ENCODE measurements around the gene ATM.
A peak's percentile ranks its signal among the peaks of the same experiment; 100 is the strongest.

ATM gene
- long read RNA-seq, donor 1 = 0 reads
- long read RNA-seq, donor 2, partial matches to known transcripts = 0 of 1 reads
- long read RNA-seq, donor 2, other reads (novel, unspliced or antisense) = 0 of 1 reads
- long read RNA-seq, donor 3, partial matches to known transcripts = 5 of 5 reads
- long read RNA-seq, donor 3, other reads (novel, unspliced or antisense) = 0 of 5 reads
- long read RNA-seq, donor 4, partial matches to known transcripts = 0 of 1 reads
- long read RNA-seq, donor 4, other reads (novel, unspliced or antisense) = 0 of 1 reads
- long read RNA-seq, donor 5, full-length matches to known transcripts = 1 of 1 reads
- long read RNA-seq, donor 5, partial matches to known transcripts = 0 of 1 reads
- long read RNA-seq, donor 5, other reads (novel, unspliced or antisense) = 0 of 1 reads
- long read RNA-seq, donor 6, partial matches to known transcripts = 0 of 1 reads
- long read RNA-seq, donor 6, other reads (novel, unspliced or antisense) = 0 of 1 reads
- long read RNA-seq, donor 7, partial matches to known transcripts = 0 of 1 reads
- long read RNA-seq, donor 7, other reads (novel, unspliced or antisense) = 0 of 1 reads
- long read RNA-seq, donor 8, partial matches to known transcripts = 0 of 1 reads
- long read RNA-seq, donor 8, other reads (novel, unspliced or antisense) = 0 of 1 reads

- peak; percentile 97 for DNase-seq
Observed at GRCh38 chr11:108222574-108223347, at the start of gene ATM, which contains the start of gene NPAT. TSS of gene ATM (plus strand) at chr11:108223067. CDS start at chr11:108227625, 4,558 bp downstream. TSS of gene NPAT (minus strand) at chr11:108222638. CDS start at chr11:108222536, 102 bp downstream.

- DNase-seq = no peak
Observed at GRCh38 chr11:108177570-108177969, 45.3 kb upstream of the ATM start.

- DNase-seq = no peak
Observed at GRCh38 chr11:108193725-108194124, 29.1 kb upstream of the ATM start.

- no peak for DNase-seq
Observed at GRCh38 chr11:108196901-108197300, 26.0 kb upstream of the ATM start.

- DNase-seq = no peak
Observed at GRCh38 chr11:108197351-108197750, 25.5 kb upstream of the ATM start.

GRCh38 chr11:108198833-108199232, 24.0 kb upstream of the ATM start:
- no peak for DNase-seq

GRCh38 chr11:108199446-108200321, 23.2 kb upstream of the ATM start:
- DNase-seq = no peak

- no peak for DNase-seq
Observed at GRCh38 chr11:108203075-108203474, 19.8 kb upstream of the ATM start.

GRCh38 chr11:108204376-108204775, 18.5 kb upstream of the ATM start:
- no peak for DNase-seq

- DNase-seq = no peak
Observed at GRCh38 chr11:108204929-108205499, 17.9 kb upstream of the ATM start.

GRCh38 chr11:108206171-108206570, 16.7 kb upstream of the ATM start:
- DNase-seq = no peak

- no peak for DNase-seq
Observed at GRCh38 chr11:108206969-108207682, 15.7 kb upstream of the ATM start.

- no peak for DNase-seq
Observed at GRCh38 chr11:108207683-108208060, 15.2 kb upstream of the ATM start.

- DNase-seq = no peak
Observed at GRCh38 chr11:108210441-108210840, 12.4 kb upstream of the ATM start.

- DNase-seq = no peak
Observed at GRCh38 chr11:108213784-108214183, 9.1 kb upstream of the ATM start.

- DNase-seq = no peak
Observed at GRCh38 chr11:108216988-108217387, 5.9 kb upstream of the ATM start.

GRCh38 chr11:108218455-108218854, 4.4 kb upstream of the ATM start:
- DNase-seq = no peak

- DNase-seq = no peak
Observed at GRCh38 chr11:108218912-108219783, 3.7 kb upstream of the ATM start.

- DNase-seq = no peak
Observed at GRCh38 chr11:108220721-108221336, 2.0 kb upstream of the ATM start.
